Lung (tissue), 12 donors: ENCODE measurements around the gene CCDC136. TPM values are rescaled to one million over a fixed set of nuclear protein-coding genes. Genes with fewer than 3 reads are reported as not detected.

Experiments
- ATAC-seq: fragments of 200-7000 bp; cut with Tn5 transposase; one replicate; pipeline ENCODE4 v1.9.1; 2020; ENCODE audit warnings: moderate number of reproducible peaks; ENCODE audit not compliant: insufficient read depth, low FRiP score
- DNase-seq, 3 donors: peaks; one replicate each; pipeline ENCODE4 v3.0.0-alpha.2; 2013 to 2017
- H3K27ac ChIP-seq, 2 donors: one replicate each; pipeline ENCODE4 v1.5.1; 2013; ENCODE audit warnings: mild to moderate bottlenecking in 2 of 2, moderate library complexity in 2 of 2, control low read depth in 1 of 2, inconsistent platforms in 1 of 2, low read depth in 1 of 2, low read length in 1 of 2
- H3K27me3 ChIP-seq, 3 donors: one replicate each; pipeline ENCODE4 v1.5.1; 2013; ENCODE audit warnings: low read length in 2 of 3; ENCODE audit not compliant: control insufficient read depth in 3 of 3, insufficient read depth in 3 of 3
- H3K36me3 ChIP-seq, 4 donors: one replicate each; pipeline ENCODE4 v1.5.1; 2013; ENCODE audit warnings: low read length in 4 of 4, mild to moderate bottlenecking in 1 of 4, moderate library complexity in 1 of 4; ENCODE audit not compliant: control insufficient read depth in 4 of 4, insufficient read depth in 4 of 4
- H3K4me1 ChIP-seq, 5 donors: one replicate each; pipeline ENCODE4 v1.5.1; 2013; ENCODE audit warnings: low read length in 5 of 5, mild to moderate bottlenecking in 2 of 5, moderate library complexity in 1 of 5; ENCODE audit not compliant: control insufficient read depth in 5 of 5, insufficient read depth in 5 of 5
- H3K4me3 ChIP-seq: one replicate; pipeline ENCODE4 v1.5.1; 2013; ENCODE audit warnings: mild to moderate bottlenecking, control low read depth, moderate library complexity
- H3K9ac ChIP-seq, 2 donors: one replicate each; pipeline ENCODE4 v1.5.1; 2013; ENCODE audit warnings: low read length in 2 of 2, control low read depth in 1 of 2; ENCODE audit not compliant: insufficient read depth in 1 of 2
- H3K9me3 ChIP-seq, 4 donors: one replicate each; pipeline ENCODE4 v1.5.1; 2013; ENCODE audit warnings: low read length in 3 of 4, mild to moderate bottlenecking in 1 of 4, moderate library complexity in 1 of 4; ENCODE audit not compliant: control insufficient read depth in 4 of 4, insufficient read depth in 3 of 4
- CTCF ChIP-seq: IDR thresholded peaks from 2 replicates; pipeline ENCODE4 v1.5.1; 2012; ENCODE audit warnings: mild to moderate bottlenecking; ENCODE audit errors: control extremely low read depth, extremely low read depth
- WGBS, 2 donors: extraction: QIAGEN DNeasy Blood & Tissue Kit; methylation state at CpG; one replicate each; pipeline ENCODE4 v1.1.7; 2013; 5-methylcytosine and 5-hydroxymethylcytosine counted together
- polyA plus RNA-seq, 2 donors: library from polyadenylated mRNA; stranded (reverse); fragments of 200-250 nt; gene quantifications; one replicate each; pipeline ENCODE4 v1.2.1, GENCODE V29; 2013
- total RNA-seq, 2 donors: library from RNA; depleted of rRNA in 1 of 2; stranded (reverse); fragments of >200 nt in 1 of 2; gene quantifications; one replicate each; pipeline ENCODE4 v1.2.1, GENCODE V29; 2014 to 2021
- donor health status: control.
- donor health status: control.
- donor health status: Bipolar disorder and iron deficiency.
- donor health status: healthy.
- donor health status: DM: yes; HTN: yes; CAD: no.

CCDC136 gene
- total and polyA plus RNA-seq, 4 donors, result 0.70 to 6.4 (median 1.7) TPM

GRCh38 chr7:128849804-128850490, 58.2 kb downstream of the CCDC136 start:
- Histone ChIP-seq H3K9me3 (no peaks in the 10 kb centered on the region), H3K4me1 (no peaks in the 10 kb centered on the region), H3K36me3 (peaks cover 0 to 27% (median 11%) of the 10 kb centered on the region in 4 donors), H3K27me3 (no peaks in the 10 kb centered on the region), H3K4me3 (no peak overlapping the region), H3K27ac (no peak overlapping the region), H3K9ac (no peak overlapping the region)
- DNase-seq, result no peak
- 88 to 92% methylated on average over 18 of the region's 18 CpGs for WGBS, 2 donors
- TF ChIP-seq CTCF, result no peak
- no peak for ATAC-seq

- WGBS, 2 donors, result 91 to 92% methylated on average over 28 of the region's 28 CpGs
- peaks cover 0 to 34% (median 10%) of the 10 kb centered on the region in 4 donors for H3K36me3 ChIP-seq
- no peak overlapping the region for H3K9ac ChIP-seq
- H3K27me3 ChIP-seq, result no peaks in the 10 kb centered on the region
- ATAC-seq (no peak), DNase-seq (no peak)
- TF ChIP-seq CTCF, result no peak
- no peaks in the 10 kb centered on the region for H3K9me3 ChIP-seq
- no peak overlapping the region for H3K27ac ChIP-seq
- no peaks in the 10 kb centered on the region for H3K4me1 ChIP-seq
- no peak overlapping the region for H3K4me3 ChIP-seq
Observed at GRCh38 chr7:128852537-128853254, 60.9 kb downstream of the CCDC136 start.

GRCh38 chr7:128853799-128854198, 62.0 kb downstream of the CCDC136 start:
- Histone ChIP-seq H3K27me3 (no peaks in the 10 kb centered on the region), H3K36me3 (peaks cover 0 to 34% (median 10%) of the 10 kb centered on the region in 4 donors), H3K4me3 (no peak overlapping the region), H3K4me1 (no peaks in the 10 kb centered on the region), H3K9me3 (no peaks in the 10 kb centered on the region), H3K9ac (no peak overlapping the region), H3K27ac (no peak overlapping the region)
- ATAC-seq, result no peak
- DNase-seq, result no peak
- WGBS, 2 donors, result 64 to 75% methylated on average over 23 of the region's 23 CpGs
- no peak for TF ChIP-seq CTCF
